Measurements from ENCODE around the gene SINHCAF. TPM values are rescaled to one million over a fixed set of nuclear protein-coding genes. Genes with fewer than 3 reads are reported as not detected.

Gene SINHCAF
- total and polyA plus RNA-seq, 2 of the 8 experiments (the other 6 are each of a cell fraction or from before 2014, with no cell fraction given), result 138 to 576 TPM

DNA sequence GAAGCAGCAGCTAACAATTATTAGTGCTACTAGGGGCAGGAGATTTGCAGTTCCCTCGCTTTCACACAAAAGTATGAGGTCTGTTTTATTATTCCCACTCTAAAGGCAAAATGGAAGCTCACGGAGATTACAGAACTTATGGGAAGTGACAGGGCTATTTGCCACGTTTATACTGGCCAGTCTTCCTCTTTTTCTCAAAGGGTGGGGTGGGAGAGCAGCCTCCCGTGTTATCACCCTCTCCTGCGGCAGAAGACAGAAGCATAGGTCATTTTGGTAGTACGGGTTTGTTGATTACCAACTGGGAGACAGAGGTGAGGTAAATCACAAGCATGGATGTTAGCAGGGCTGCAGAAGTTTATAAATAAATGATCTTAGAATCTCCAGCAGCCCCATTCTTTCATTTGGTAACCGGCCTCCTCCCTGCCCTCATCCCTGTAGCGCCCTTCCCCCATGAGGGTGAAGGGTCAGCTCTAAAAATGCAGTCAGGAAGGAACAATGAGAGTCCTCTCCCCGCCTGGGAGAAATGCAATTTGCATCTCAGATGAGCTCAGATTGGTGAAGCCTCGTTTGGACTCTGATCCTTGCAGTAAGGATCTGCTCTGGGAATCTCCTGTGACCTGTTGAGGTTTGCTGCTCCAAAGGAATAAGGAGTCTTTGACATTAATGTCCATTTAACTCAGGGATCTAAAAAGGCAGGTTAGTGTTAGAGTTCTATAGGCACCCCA is 44.7 kb upstream of the SINHCAF start:
- Histone ChIP-seq H2BK5ac (ENCODE audit: low read depth, low read length) (peak overlapping the region; percentile 99), H3K4me1 (replicated peaks in 1 of 4; ENCODE audit: control insufficient read depth in 3 of 4, insufficient read depth in 4 of 4, low read length in 3 of 4) (peaks cover 14 to 24% (median 18%) of the 10 kb centered on the region in 4 experiments; a peak in 6 of 7 replicates), H2AK5ac (ENCODE audit: low read depth, low read length) (peak overlapping the region; percentile 95), H3K23ac (ENCODE audit: insufficient read length) (no peak overlapping the region), H3K36me3 (ENCODE audit: control insufficient read depth in 2 of 4, insufficient read depth in 4 of 4, low read length in 3 of 4) (no peaks in the 10 kb centered on the region), H4K8ac (ENCODE audit: extremely low read depth, insufficient read depth, low read length) (peak overlapping the region; percentile 58; the same call in 1 of the 2 replicates), H3K79me1 (ENCODE audit: low read depth, low read length) (no peaks in the 10 kb centered on the region), H2BK120ac (replicated peaks; ENCODE audit: low read depth, low read length) (peak overlapping the region; percentile 66), H3K4me2 (ENCODE audit: insufficient read depth in 1 of 2, low read depth in 2 of 2, low read length in 2 of 2) (peak overlapping the region; percentile 66 to 87), H3K9me3 (ENCODE audit: insufficient read depth in 2 of 2, low read depth in 1 of 2, low read length in 1 of 2) (no peaks in the 10 kb centered on the region), H3K9ac (replicated peaks in 1 of 4; ENCODE audit: extremely low read depth in 1 of 4, low read depth in 3 of 4, low read length in 3 of 4) (peak overlapping the region; percentile 66 to 81 (median 74)), H3K14ac (ENCODE audit: insufficient read length) (peak overlapping the region; percentile 1), H4K20me1 (replicated peaks in 1 of 2; ENCODE audit: control insufficient read depth in 1 of 2, insufficient read depth in 2 of 2, low read length in 2 of 2) (no peaks in the 10 kb centered on the region), H3K27me3 (replicated peaks in 1 of 4; ENCODE audit: control insufficient read depth in 3 of 4, extremely low read depth in 1 of 4, insufficient read depth in 3 of 4, low read length in 3 of 4) (no peaks in the 10 kb centered on the region), H3K56ac (replicated peaks; ENCODE audit: insufficient read length, low read depth, low read length) (peak overlapping the region; percentile 18), H3K18ac (ENCODE audit: extremely low read depth, low read length) (peak overlapping the region; percentile 99), H2BK20ac (ENCODE audit: low read length) (peak overlapping the region; percentile 91), H2BK12ac (ENCODE audit: low read depth, low read length) (peak overlapping the region; percentile 100), H3K27ac (ENCODE audit: low read depth, low read length) (peak overlapping the region; percentile 91), H4K5ac (ENCODE audit: insufficient read length, low read depth, low read length) (peak overlapping the region; percentile 87), H3K4me3 (ENCODE audit: extremely low read depth in 1 of 4, insufficient read depth in 2 of 4, low read depth in 3 of 4, low read length in 4 of 4) (peak overlapping the region; percentile 33 to 56 (median 44); a peak in 7 of 8 replicates), H3K23me2 (ENCODE audit: low read depth, low read length) (peaks cover 5% of the 10 kb centered on the region), H3K4ac (replicated peaks; ENCODE audit: insufficient read length, low read depth, low read length) (peak overlapping the region; percentile 54), H2BK15ac (ENCODE audit: low read length) (peak overlapping the region; percentile 73; the same call in 1 of the 2 replicates), H2AFZ (ENCODE audit: low read length) (no peak overlapping the region), H3K79me2 (ENCODE audit: control insufficient read depth in 1 of 2, insufficient read depth in 2 of 2, low read length in 2 of 2) (peaks cover 0 to 2% of the 10 kb centered on the region in 2 experiments; a peak in 1 of 4 replicates), H4K91ac (replicated peaks; ENCODE audit: insufficient read length, low read length) (peak overlapping the region; percentile 67)
- 8% methylated on average over 10 of the region's 10 CpGs; no CpG with 5 or more reads in 1 of the 2 experiments for WGBS, 2 experiments (ENCODE audit: extremely low coverage in 1 of 2, insufficient coverage in 1 of 2, insufficient read length in 1 of 2, insufficient replicate concordance in 2 of 2, low coverage in 1 of 2, low lambda C conversion rate in 2 of 2, missing lambda C conversion rate in 1 of 2)
- FAIRE-seq, result peak; percentile 100
- ChIA-PET POLR2A (ENCODE audit: partially characterized antibody) (interaction anchor here (0.7 to 17.5 kb wide), 21 partner anchors 9 to 96 kb away, joined by 3 to 474 read pairs (median 4); partner anchors contain the start of gene SINHCAF), CTCF (ENCODE audit: partially characterized antibody) (interaction anchor here (0.9 to 1.9 kb wide), 4 partner anchors 12 to 265 kb away, joined by 3 to 5 read pairs (median 4); no protein-coding TSS in a partner anchor)
- peak; percentile 66 to 77 for DNase-seq (ENCODE audit: low read depth in 1 of 2, low spot score in 2 of 2)
- TF ChIP-seq POLR2A (IDR thresholded peaks at IDR 0.05; ENCODE audit: control extremely low read depth in 1 of 2, low read depth in 2 of 2, low read length in 2 of 2) (no peak; a peak in 1 of 3 replicates), SAP30 (IDR thresholded peaks at IDR 0.05; ENCODE audit: insufficient read depth, insufficient replicate concordance, low read length) (no peak)
